ENCODE data around the gene OST4. TPM values are rescaled to one million over a fixed set of nuclear protein-coding genes. Genes with fewer than 3 reads are reported as not detected.

Gene OST4
- total and polyA plus RNA-seq, 10 of the 15 experiments (the other 5 are each of a cell fraction or from before 2014, with no cell fraction given): 270 to 1,543 (median 523) TPM

- peak overlapping the region; percentile 94 for H3K27ac ChIP-seq (ENCODE audit: control insufficient read depth, insufficient read depth)
- ATAC-seq (no peak), FAIRE-seq (no peak), DNase-seq (ENCODE audit: low read depth, low spot score) (no peak)
- peak overlapping the region; percentile 76 for H3K9ac ChIP-seq (ENCODE audit: control insufficient read depth, insufficient read depth, low read length)
- no TSS peak for BruUV-seq (replicated peaks)
- POLR2A ChIA-PET: interaction anchor here (0.6 to 12.2 kb wide), 8 partner anchors 10 to 889 kb away, joined by 3 to 139 read pairs (median 4); partner anchors contain the start of genes AGBL5, EIF2B4 and TMEM214
- H2AFZ ChIP-seq (ENCODE audit: control insufficient read depth, low read depth, low read length): no peak overlapping the region
- SMC1A ChIA-PET (ENCODE audit: uncharacterized antibody, unreplicated experiment): interaction anchor here (0.6 to 5.4 kb wide), 6 partner anchors 8 to 111 kb away, joined by 3 to 33 read pairs (median 4); partner anchors contain the start of genes AGBL5 and TMEM214
- intact Hi-C loops (cut with micrococcal nuclease; ENCODE audit: unreplicated experiment): no loop called here
- peaks cover 32% of the 10 kb centered on the region for H3K79me2 ChIP-seq (ENCODE audit: control insufficient read depth, insufficient read depth, low read length)
- H4K20me1 ChIP-seq (ENCODE audit: control insufficient read depth, insufficient read depth): no peaks in the 10 kb centered on the region
- H3K4me3 ChIP-seq: peak overlapping the region; percentile 85; the same call in 1 of the 2 replicates
- peaks cover 42% of the 10 kb centered on the region for H3K4me1 ChIP-seq (ENCODE audit: control insufficient read depth, insufficient read depth, low read length)
- CTCF ChIA-PET: interaction anchor here (0.5 to 4.0 kb wide), 7 partner anchors 9 to 230 kb away, joined by 3 to 36 read pairs (median 4); partner anchors contain the start of genes AGBL5 and KHK
- 96% methylated on average over 5 of the region's 5 CpGs for WGBS (ENCODE audit: insufficient coverage, insufficient replicate concordance, low lambda C conversion rate, missing lambda C conversion rate)
- RAD21 ChIA-PET (ENCODE audit: unreplicated experiment): interaction anchor here (0.9 to 2.8 kb wide), 4 partner anchors 9 to 31 kb away, joined by 3 to 31 read pairs (median 16); partner anchors contain the start of genes AGBL5 and KHK
- H3K27me3 ChIP-seq (replicated peaks in 1 of 2; ENCODE audit: control insufficient read depth in 2 of 2, insufficient read depth in 2 of 2, low read length in 1 of 2): no peaks in the 10 kb centered on the region
- in situ Hi-C loops (cut with MboI): no loop called here
- peaks cover 2 to 12% of the 10 kb centered on the region in 2 experiments; a peak in 2 of 4 replicates for H3K36me3 ChIP-seq (ENCODE audit: control insufficient read depth in 2 of 2, insufficient read depth in 2 of 2, low read length in 1 of 2)
- H3K9me3 ChIP-seq (replicated peaks; ENCODE audit: control insufficient read depth, insufficient read depth, low read length): no peaks in the 10 kb centered on the region
- H3K4me2 ChIP-seq (ENCODE audit: control insufficient read depth, insufficient read depth): peak overlapping the region; percentile 95; the same call in 1 of the 2 replicates
- TF ChIP-seq ZBTB4 (CRISPR knock-in tag; IDR thresholded peaks at IDR 0.05) (no peak), SUPT20H (IDR thresholded peaks at IDR 0.05; ENCODE audit: borderline replicate concordance, control insufficient read depth, low read depth, low read length) (no peak), USF1 (IDR thresholded peaks at IDR 0.05; ENCODE audit: borderline replicate concordance, extremely low read length, insufficient read depth, low read depth, low read length) (no peak), BCLAF1 (IDR thresholded peaks at IDR 0.05) (no peak)
Observed at GRCh38 chr2:27072920-27073319, 1.5 kb upstream of the OST4 start.
